H1 (cell line): ENCODE data around the gene POU3F1. TPM values are rescaled to one million over a fixed set of nuclear protein-coding genes. Genes with fewer than 3 reads are reported as not detected.

ENCODE experiments used
- RNF2 ChIP-seq: fragments of 200-900, 300-1000 bp; sonication (generic); IDR thresholded peaks from 2 replicates; pipeline ENCODE4 v1.7.1; 2016; ENCODE audit warnings: borderline replicate concordance, low read depth, mild to moderate bottlenecking, antibody characterized with exemption, low read length; ENCODE audit not compliant: poor library complexity, severe bottlenecking; ENCODE audit errors: missing control alignments
- SAP30 ChIP-seq: fragments of 300-600 bp; sonication (generic); IDR thresholded peaks from 2 replicates; pipeline ENCODE4 v1.7.1; 2012; ENCODE audit warnings: low read length, moderate library complexity, mild to moderate bottlenecking, inconsistent platforms; ENCODE audit not compliant: insufficient read depth, insufficient replicate concordance
- TBP ChIP-seq: IDR thresholded peaks from 2 replicates; pipeline ENCODE4 v1.6.1; 2011; ENCODE audit warnings: low read depth, low read length, improper control_type of control experiment
- TEAD4 ChIP-seq: IDR thresholded peaks from 2 replicates; pipeline ENCODE4 v1.6.1; 2012; ENCODE audit warnings: low read depth, low read length, inconsistent platforms, mixed read lengths
- YY1 ChIP-seq: IDR thresholded peaks from 2 replicates; pipeline ENCODE4 v1.6.1; 2011; ENCODE audit warnings: low read depth, mild to moderate bottlenecking, low read length
- polyA plus RNA-seq, 7 experiments: library from polyadenylated mRNA; depleted of rRNA in 3 of 7; stranded (reverse) in 5 of 7; unstranded in 2 of 7; fragments of >200 nt in 5 of 7; fragments of 200-250 nt in 2 of 7; gene quantifications; 1 replicate in 5 of 7; 2 replicates in 1 of 7; 4 replicates in 1 of 7; pipeline versions ENCODE4 v1.2.1 to v1.2.3, GENCODE V29; 2011 to 2013; ENCODE audit warnings: missing spikeins in 2 of 7, mixed read lengths in 2 of 7
- total RNA-seq: library from RNA; stranded (reverse); fragmentation: NEBNext Ultra II Directional; extraction: Animal tissue kit (Norgen Biotek cat#: 25700); gene quantifications from 2 replicates; pipeline ENCODE4 v1.2.1, GENCODE V29; 2021

The POU3F1 gene
- total and polyA plus RNA-seq, 2 of the 8 experiments (the other 6 are each of a cell fraction or from before 2014, with no cell fraction given) = 4.2 to 10.8 TPM

DNA sequence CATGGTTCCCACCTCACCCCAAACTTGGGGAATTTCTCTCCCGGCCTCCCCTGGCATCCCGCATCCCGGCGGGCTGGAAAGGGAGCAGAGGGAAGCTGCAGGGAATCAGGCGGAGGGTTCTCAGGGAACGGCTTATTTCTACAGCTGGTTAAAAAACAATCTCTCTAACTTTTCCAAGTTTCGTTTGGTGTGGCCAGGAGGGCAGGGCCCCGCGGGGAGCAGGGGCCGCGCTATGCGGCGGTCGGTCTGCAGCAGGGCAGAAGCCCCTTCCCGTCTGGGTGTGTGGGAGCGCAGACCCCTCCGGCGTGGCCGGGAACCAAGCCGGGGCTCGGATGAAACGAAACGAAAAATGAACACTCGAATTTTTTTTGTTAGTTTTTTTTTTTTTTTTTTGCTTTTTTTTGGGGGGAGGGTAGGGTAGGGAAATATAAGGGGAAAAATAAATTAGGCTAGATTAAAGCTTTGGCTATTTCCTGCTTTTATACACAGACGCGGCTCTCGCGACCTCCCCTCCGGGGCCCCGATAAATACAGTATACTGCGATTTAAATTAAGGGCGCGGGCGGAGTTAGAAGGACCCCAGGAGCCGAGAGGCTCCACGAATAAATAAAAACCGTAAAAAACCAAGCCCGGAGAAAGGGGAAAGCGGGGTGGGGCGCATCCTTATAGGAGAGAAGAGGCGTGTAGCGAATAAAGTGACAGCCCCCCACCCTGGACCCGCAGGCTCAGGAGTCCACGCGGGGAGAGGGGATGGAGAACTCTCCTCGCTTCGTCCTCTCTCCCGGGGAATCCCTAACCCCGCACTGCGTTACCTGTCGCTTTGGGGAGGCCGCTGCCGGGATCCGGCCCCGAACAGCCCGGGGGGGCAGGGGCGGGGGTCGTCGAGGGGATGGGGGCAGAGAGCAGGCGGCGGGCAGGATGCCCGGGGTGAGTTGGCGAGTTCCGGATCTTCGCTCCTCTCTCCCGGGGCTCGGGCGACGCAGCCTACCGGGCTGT is 2.1 kb downstream of the POU3F1 start (continued):
- TF ChIP-seq RNF2 (peak; percentile 79), TEAD4 (no peak), TBP (no peak), YY1 (no peak), SAP30 (no peak)
- TF ChIP-seq, all 59 proteins: peak for 3
